HEK293 (cell line): ENCODE data around the gene ZNF662.

Experiments
- CTCF ChIA-PET: fragments of 350-600 bp; formaldehyde crosslinking; extraction: SDS; loops from one replicate; lab custom pipeline; 2021; ENCODE audit warnings: antibody characterized with exemption; lab: Yijun Ruan, JAX
- POLR2A ChIA-PET: fragments of 300-600 bp; formaldehyde crosslinking; extraction: SDS; loops from one replicate; lab custom pipeline; 2020; ENCODE audit warnings: antibody characterized with exemption, inconsistent platforms; lab: Yijun Ruan, JAX
- H3K27ac ChIP-seq: fragments of 200-500 bp; sonication (Bioruptor generic); 2 replicates; pipeline ENCODE4 v1.5.1; 2014; ENCODE audit warnings: low read depth, low read length, control low read depth, inconsistent platforms; ENCODE audit errors: extremely low read depth
- H3K36me3 ChIP-seq, 2 experiments: fragments of 200-500 bp in 1 of 2; sonication (Bioruptor generic) in 1 of 2; 1 replicate in 1 of 2; 2 replicates in 1 of 2; pipeline ENCODE4 v1.5.1; 2014 to 2017; ENCODE audit warnings: inconsistent platforms in 2 of 2, low read length in 2 of 2; ENCODE audit not compliant: control insufficient read depth in 2 of 2, insufficient read depth in 1 of 2
- H3K4me1 ChIP-seq: fragments of 200-500 bp; sonication (Bioruptor generic); 2 replicates; pipeline ENCODE4 v1.5.1; 2014; ENCODE audit warnings: mild to moderate bottlenecking, low read length, inconsistent platforms; ENCODE audit not compliant: control insufficient read depth, insufficient read depth
- H3K4me3 ChIP-seq: 2 replicates; pipeline ENCODE4 v1.5.1; 2011; ENCODE audit warnings: low read depth, mild to moderate bottlenecking, control low read depth, low read length, moderate library complexity
- H3K9me3 ChIP-seq: fragments of 200-500 bp; sonication (Bioruptor generic); 2 replicates; pipeline ENCODE4 v1.5.1; 2014; ENCODE audit warnings: low read depth, low read length, inconsistent platforms; ENCODE audit not compliant: control insufficient read depth, insufficient read depth
- CTCF ChIP-seq: fragments of 450-650 bp; formaldehyde crosslinking; IDR thresholded peaks from 2 replicates; pipeline ENCODE4 v1.5.1; 2016; ENCODE audit warnings: missing biosample characterization, missing genetic modification characterization
- GFI1B ChIP-seq: fragments of 450-650 bp; formaldehyde crosslinking; IDR thresholded peaks from 2 replicates; pipeline ENCODE4 v1.5.1; 2016; ENCODE audit warnings: missing biosample characterization, missing genetic modification characterization
- GLI2 ChIP-seq: fragments of 450-650 bp; formaldehyde crosslinking; IDR thresholded peaks from 2 replicates; pipeline ENCODE4; 2017; ENCODE audit warnings: missing biosample characterization, missing genetic modification characterization, low read depth, borderline replicate concordance
- KLF8 ChIP-seq: fragments of 450-650 bp; formaldehyde crosslinking; IDR thresholded peaks from 2 replicates; pipeline ENCODE4 v1.5.1; 2016; ENCODE audit warnings: missing biosample characterization, missing genetic modification characterization
- MYNN ChIP-seq: fragments of 450-650 bp; formaldehyde crosslinking; IDR thresholded peaks from 2 replicates; pipeline ENCODE4 v1.5.1; 2016; ENCODE audit warnings: missing biosample characterization, missing genetic modification characterization, borderline replicate concordance
- PRDM1 ChIP-seq: fragments of 450-650 bp; formaldehyde crosslinking; IDR thresholded peaks from 2 replicates; pipeline ENCODE4; 2016; ENCODE audit warnings: missing biosample characterization, missing genetic modification characterization
- PRDM6 ChIP-seq: fragments of 450-650 bp; formaldehyde crosslinking; IDR thresholded peaks from 2 replicates; pipeline ENCODE4 v1.5.1; 2017; ENCODE audit warnings: missing biosample characterization, missing genetic modification characterization
- ZBTB17 ChIP-seq: fragments of 450-650 bp; formaldehyde crosslinking; IDR thresholded peaks from 2 replicates; pipeline ENCODE4 v1.5.1; 2016; ENCODE audit warnings: missing biosample characterization, missing genetic modification characterization
- ZNF133 ChIP-seq: fragments of 450-650 bp; formaldehyde crosslinking; IDR thresholded peaks from 2 replicates; pipeline ENCODE4 v1.5.1; 2016; ENCODE audit warnings: missing biosample characterization, missing genetic modification characterization
- ZNF18 ChIP-seq: fragments of 450-650 bp; formaldehyde crosslinking; IDR thresholded peaks from 2 replicates; pipeline ENCODE4 v1.5.1; 2016; ENCODE audit warnings: missing biosample characterization, missing genetic modification characterization
- ZNF311 ChIP-seq: fragments of 450-650 bp; formaldehyde crosslinking; IDR thresholded peaks from 2 replicates; pipeline ENCODE4 v1.5.1; 2017; ENCODE audit warnings: missing biosample characterization, missing genetic modification characterization, borderline replicate concordance
- ZNF324 ChIP-seq: fragments of 450-650 bp; formaldehyde crosslinking; IDR thresholded peaks from 2 replicates; pipeline ENCODE4 v1.5.1; 2016; ENCODE audit warnings: missing biosample characterization, missing genetic modification characterization
- ZNF433 ChIP-seq: fragments of 450-650 bp; formaldehyde crosslinking; IDR thresholded peaks from 2 replicates; pipeline ENCODE4 v1.5.1; 2016; ENCODE audit warnings: missing biosample characterization, missing genetic modification characterization, low read depth
- ZNF544 ChIP-seq: fragments of 450-650 bp; formaldehyde crosslinking; IDR thresholded peaks from 2 replicates; pipeline ENCODE4 v1.5.0; 2017; ENCODE audit warnings: missing biosample characterization, missing genetic modification characterization
- ZNF580 ChIP-seq: fragments of 450-650 bp; formaldehyde crosslinking; IDR thresholded peaks from 2 replicates; pipeline ENCODE4 v1.5.1; 2016; ENCODE audit warnings: missing biosample characterization, missing genetic modification characterization
- ZNF596 ChIP-seq: fragments of 450-650 bp; IDR thresholded peaks from 2 replicates; pipeline ENCODE4 v1.5.0; 2018; ENCODE audit warnings: missing biosample characterization, mild to moderate bottlenecking, missing genetic modification characterization, moderate library complexity
- ZNF654 ChIP-seq: fragments of 450-650 bp; formaldehyde crosslinking; IDR thresholded peaks from 2 replicates; pipeline ENCODE4 v1.5.1; 2016; ENCODE audit warnings: low read depth, missing biosample characterization, missing genetic modification characterization
- ZNF747 ChIP-seq: fragments of 450-650 bp; formaldehyde crosslinking; IDR thresholded peaks from 2 replicates; pipeline ENCODE4 v1.5.1; 2016; ENCODE audit warnings: missing biosample characterization, missing genetic modification characterization
- ZNF843 ChIP-seq: fragments of 450-650 bp; formaldehyde crosslinking; IDR thresholded peaks from 2 replicates; pipeline ENCODE4 v1.5.1; 2016; ENCODE audit warnings: missing biosample characterization, missing genetic modification characterization

ZNF662 gene

GRCh38 chr3:42960786-42961185, 54.8 kb downstream of the ZNF662 start:
- no peaks in the 10 kb centered on the region for H3K4me1 ChIP-seq
- no peak overlapping the region for H3K4me3 ChIP-seq
- ChIA-PET POLR2A (no interaction called here), CTCF (interaction anchor here (0.6 to 3.9 kb wide), 18 partner anchors 10 to 542 kb away, joined by 3 to 74 read pairs (median 6); partner anchors contain the start of gene GASK1A)
- no peak overlapping the region for H3K27ac ChIP-seq
- H3K9me3 ChIP-seq = no peaks in the 10 kb centered on the region
- TF ChIP-seq GLI2 (no peak), ZNF580 (tag by site-specific recombination) (no peak), ZBTB17 (no peak), PRDM1 (tag by site-specific recombination) (no peak), GFI1B (tag by site-specific recombination) (no peak), PRDM6 (tag by site-specific recombination) (no peak), ZNF596 (no peak), ZNF747 (no peak)
- H3K36me3 ChIP-seq = no peaks in the 10 kb centered on the region

GRCh38 chr3:42961633-42962032, 55.7 kb downstream of the ZNF662 start:
- no peaks in the 10 kb centered on the region for H3K4me1 ChIP-seq
- H3K27ac ChIP-seq = no peak overlapping the region
- no peak for TF ChIP-seq ZNF18
- peak; percentile 70 for TF ChIP-seq ZNF654 (tag by site-specific recombination)
- peak; percentile 62; the same call in 1 of the 2 replicates for TF ChIP-seq ZBTB17
- TF ChIP-seq KLF8 (tag by site-specific recombination) = no peak
- TF ChIP-seq CTCF (tag by site-specific recombination) = 0 out of 2 replicates have a peak, but pooled peaks have one; percentile 34
- TF ChIP-seq, all 188 proteins: peak for 3
- H3K9me3 ChIP-seq = no peaks in the 10 kb centered on the region
- ChIA-PET POLR2A (no interaction called here), CTCF (interaction anchor here (0.6 to 3.9 kb wide), 37 partner anchors 8 to 677 kb away, joined by 3 to 74 read pairs (median 4); no protein-coding TSS in a partner anchor)
- no peaks in the 10 kb centered on the region for H3K36me3 ChIP-seq
- H3K4me3 ChIP-seq = no peak overlapping the region

- TF ChIP-seq MYNN (tag by site-specific recombination) (no peak), ZNF544 (no peak), ZNF324 (no peak), PRDM6 (tag by site-specific recombination) (no peak), ZNF133 (tag by site-specific recombination) (no peak), ZNF433 (no peak), ZNF843 (tag by site-specific recombination) (no peak), ZNF311 (tag by site-specific recombination) (no peak)
- no peak overlapping the region for H3K4me3 ChIP-seq
- POLR2A ChIA-PET = no interaction called here
Observed at GRCh38 chr3:42963269-42963668, 57.3 kb downstream of the ZNF662 start.

More at GRCh38 chr3:42963269-42963668, 57.3 kb downstream of the ZNF662 start:
- no peaks in the 10 kb centered on the region for H3K4me1 ChIP-seq
- H3K9me3 ChIP-seq = no peaks in the 10 kb centered on the region
- CTCF ChIA-PET = interaction anchor here (0.7 to 3.9 kb wide), 4 partner anchors 190 to 540 kb away, joined by 3 to 74 read pairs (median 16); no protein-coding TSS in a partner anchor
- no peak overlapping the region for H3K27ac ChIP-seq
- H3K36me3 ChIP-seq = no peaks in the 10 kb centered on the region
